ENCODE results near the gene ABCE1. TPM values are rescaled to one million over a fixed set of nuclear protein-coding genes. Genes with fewer than 3 reads are reported as not detected.

Gene ABCE1
- total RNA-seq, 2 experiments from 2014 or later, result 164 to 186 TPM

GRCh38 chr4:145069361-145069760 is 28.8 kb upstream of the ABCE1 start:
- no peak overlapping the region for H3K4me3 Mint-ChIP-seq
- intact Hi-C loops (cut with micrococcal nuclease), result no loop called here
- no peak for ATAC-seq
- H3K36me3 Mint-ChIP-seq (ENCODE audit: low read depth), result peaks cover 4% of the 10 kb centered on the region
- no peaks in the 10 kb centered on the region for H3K9me3 Mint-ChIP-seq
- peaks cover 26% of the 10 kb centered on the region for H3K4me1 Mint-ChIP-seq (ENCODE audit: low read depth)
- TF ChIP-seq CTCF (IDR thresholded peaks at IDR 0.05), result no peak
- ChIA-PET CTCF (interaction anchor here (0.6 to 1.7 kb wide), 2 partner anchors 8 to 11 kb away, joined by 3 to 6 read pairs; no protein-coding TSS in a partner anchor), POLR2A (no interaction called here)
- no peaks in the 10 kb centered on the region for H3K27me3 Mint-ChIP-seq
- no peak overlapping the region for H3K27ac Mint-ChIP-seq
- no peak for DNase-seq

GRCh38 chr4:145071560-145071959 is 26.6 kb upstream of the ABCE1 start:
- ChIA-PET CTCF (interaction anchor here (1.7 kb wide), 1 partner anchor 10 kb away, joined by 6 read pairs; no protein-coding TSS in a partner anchor), POLR2A (no interaction called here)
- intact Hi-C loops (cut with micrococcal nuclease), result no loop called here
- no peak overlapping the region for H3K4me3 Mint-ChIP-seq
- H3K27me3 Mint-ChIP-seq, result no peaks in the 10 kb centered on the region
- H3K36me3 Mint-ChIP-seq (ENCODE audit: low read depth), result peaks cover 13% of the 10 kb centered on the region
- no peak overlapping the region for H3K27ac Mint-ChIP-seq
- no peak for TF ChIP-seq CTCF (IDR thresholded peaks at IDR 0.05)
- H3K4me1 Mint-ChIP-seq (ENCODE audit: low read depth), result peaks cover 26% of the 10 kb centered on the region
- H3K9me3 Mint-ChIP-seq, result peaks cover 2% of the 10 kb centered on the region
- no peak for DNase-seq
- peak; percentile 34 for ATAC-seq

GRCh38 chr4:145075742-145076468 is 22.2 kb upstream of the ABCE1 start:
- peaks cover 9% of the 10 kb centered on the region for H3K9me3 Mint-ChIP-seq
- ChIA-PET POLR2A (no interaction called here), CTCF (interaction anchor here (0.7 kb wide), 1 partner anchor 10 kb away, joined by 4 read pairs; no protein-coding TSS in a partner anchor)
- peak; percentile 10 for DNase-seq
- intact Hi-C loops (cut with micrococcal nuclease), result no loop called here
- H3K27ac Mint-ChIP-seq, result peak overlapping the region; percentile 64
- no peaks in the 10 kb centered on the region for H3K27me3 Mint-ChIP-seq
- TF ChIP-seq CTCF (IDR thresholded peaks at IDR 0.05), result no peak
- ATAC-seq, result peak; percentile 55
- H3K4me3 Mint-ChIP-seq, result no peak overlapping the region
- H3K4me1 Mint-ChIP-seq (ENCODE audit: low read depth), result peaks cover 30% of the 10 kb centered on the region
- H3K36me3 Mint-ChIP-seq (ENCODE audit: low read depth), result peaks cover 45% of the 10 kb centered on the region

- DNase-seq (no peak), ATAC-seq (no peak)
- peaks cover 9% of the 10 kb centered on the region for H3K9me3 Mint-ChIP-seq
- intact Hi-C loops (cut with micrococcal nuclease), result no loop called here
- ChIA-PET CTCF (interaction anchor here (1.1 kb wide), 1 partner anchor 16 kb away, joined by 3 read pairs; no protein-coding TSS in a partner anchor), POLR2A (interaction anchor here (0.6 kb wide), 1 partner anchor 831 kb away, joined by 3 read pairs; no protein-coding TSS in a partner anchor)
- peaks cover 29% of the 10 kb centered on the region for H3K4me1 Mint-ChIP-seq (ENCODE audit: low read depth)
- H3K36me3 Mint-ChIP-seq (ENCODE audit: low read depth), result peaks cover 44% of the 10 kb centered on the region
- H3K27ac Mint-ChIP-seq, result peak overlapping the region; percentile 64
- H3K4me3 Mint-ChIP-seq, result no peak overlapping the region
- H3K27me3 Mint-ChIP-seq, result no peaks in the 10 kb centered on the region
- TF ChIP-seq CTCF (IDR thresholded peaks at IDR 0.05), result no peak
Observed at GRCh38 chr4:145076469-145076855, 21.6 kb upstream of the ABCE1 start.

DNA sequence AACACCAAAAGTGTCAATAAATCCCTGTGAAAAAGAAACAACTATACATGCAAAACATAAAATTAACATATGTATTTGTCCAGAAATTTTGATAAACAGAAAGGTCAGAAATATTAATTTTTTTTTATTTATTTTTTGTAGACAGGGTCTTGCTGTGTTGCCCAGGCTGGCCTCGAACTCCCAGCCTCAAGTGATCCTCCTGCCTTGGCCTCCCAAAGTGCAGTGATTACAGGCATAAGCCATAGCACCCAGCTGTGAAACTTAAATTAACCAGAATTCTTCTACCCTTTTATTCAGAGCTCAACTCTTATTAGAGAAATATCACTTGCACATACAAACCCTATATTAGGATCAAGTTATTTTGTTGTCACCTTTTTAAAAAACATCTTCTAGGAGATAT is 16.4 kb upstream of the ABCE1 start:
- no peak for ATAC-seq
- Mint-ChIP-seq H3K27me3 (no peaks in the 10 kb centered on the region), H3K4me1 (ENCODE audit: low read depth) (peaks cover 15% of the 10 kb centered on the region), H3K36me3 (ENCODE audit: low read depth) (peaks cover 48% of the 10 kb centered on the region), H3K27ac (no peak overlapping the region), H3K9me3 (peaks cover 8% of the 10 kb centered on the region), H3K4me3 (no peak overlapping the region)
- intact Hi-C loops (cut with micrococcal nuclease), result no loop called here
- CTCF ChIA-PET, result no interaction called here
- POLR2A ChIA-PET, result no interaction called here
- no peak for TF ChIP-seq CTCF (IDR thresholded peaks at IDR 0.05)
- DNase-seq, result no peak
